ENCODE measurements around the gene ZBTB7A. TPM values are rescaled to one million over a fixed set of nuclear protein-coding genes. Genes with fewer than 3 reads are reported as not detected.

ZBTB7A gene
- total RNA-seq, 1 experiment from 2014 or later, result 27.9 TPM

DNA sequence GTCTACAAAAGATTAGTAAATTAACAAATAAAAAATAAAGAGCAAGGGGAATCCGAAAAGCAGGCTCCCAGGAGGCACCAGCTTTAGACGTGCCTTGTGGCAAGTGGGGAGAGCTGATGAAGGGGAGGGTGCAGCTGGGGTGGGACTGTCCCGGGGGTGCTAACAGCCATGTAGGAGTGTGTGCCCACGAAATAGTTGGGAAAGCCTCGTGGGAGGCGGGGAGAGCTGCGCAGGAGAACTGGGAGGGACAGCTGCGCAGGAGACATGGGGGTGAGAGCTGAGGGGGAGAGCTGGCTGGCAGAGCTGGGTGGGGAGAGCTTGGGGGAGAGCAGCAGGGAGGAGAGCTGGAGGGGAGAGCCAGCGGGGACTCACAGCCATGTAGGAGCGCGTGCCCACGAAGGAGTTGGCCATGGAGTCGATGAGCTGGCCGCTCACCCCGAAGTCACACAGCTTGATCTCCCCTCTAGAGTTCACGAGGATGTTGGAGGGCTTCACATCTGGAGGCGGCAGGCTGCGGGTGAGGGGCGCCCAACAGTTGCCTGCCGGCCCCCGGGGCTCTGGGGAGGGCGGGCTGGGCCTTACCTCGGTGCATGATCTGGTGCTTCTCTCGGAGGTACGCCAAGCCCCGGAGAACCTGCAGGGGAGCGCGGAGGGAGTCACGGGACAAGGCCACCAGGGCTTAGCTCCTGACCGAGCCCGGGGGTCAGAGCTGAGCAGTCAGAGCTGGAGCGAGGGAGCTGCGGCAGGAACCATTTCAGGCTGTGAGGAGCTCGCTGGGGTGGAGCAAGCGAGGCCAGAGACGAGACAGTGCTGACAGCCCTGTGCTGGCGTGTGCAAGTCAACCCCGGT, 34.2 kb upstream of the ZBTB7A start:
- no peaks in the 10 kb centered on the region for H3K9me3 Mint-ChIP-seq
- TF ChIP-seq HMGA2 (CRISPR knock-in tag; IDR thresholded peaks at IDR 0.05) (no peak), TCF7 (CRISPR knock-in tag; IDR thresholded peaks at IDR 0.05; ENCODE audit: low read depth) (no peak), ZNF671 (CRISPR knock-in tag; IDR thresholded peaks at IDR 0.05) (no peak), GABPB1 (CRISPR knock-in tag; IDR thresholded peaks at IDR 0.05) (no peak), SMAD4 (CRISPR knock-in tag; IDR thresholded peaks at IDR 0.05) (no peak), ZNF317 (CRISPR knock-in tag; IDR thresholded peaks at IDR 0.05; ENCODE audit: borderline replicate concordance, low read depth) (no peak), SOX15 (CRISPR knock-in tag; IDR thresholded peaks at IDR 0.05) (no peak), FOXK1 (CRISPR knock-in tag; IDR thresholded peaks at IDR 0.05) (no peak), FOXP1 (CRISPR knock-in tag; IDR thresholded peaks at IDR 0.05; ENCODE audit: borderline replicate concordance) (no peak), ESRRA (CRISPR knock-in tag; IDR thresholded peaks at IDR 0.05; ENCODE audit: borderline replicate concordance) (no peak), IRF2 (CRISPR knock-in tag; IDR thresholded peaks at IDR 0.05; ENCODE audit: borderline replicate concordance, low read depth) (no peak), JUN (CRISPR knock-in tag; IDR thresholded peaks at IDR 0.05) (no peak), ATF1 (CRISPR knock-in tag; IDR thresholded peaks at IDR 0.05) (no peak)
- TF ChIP-seq, protein P1, sequence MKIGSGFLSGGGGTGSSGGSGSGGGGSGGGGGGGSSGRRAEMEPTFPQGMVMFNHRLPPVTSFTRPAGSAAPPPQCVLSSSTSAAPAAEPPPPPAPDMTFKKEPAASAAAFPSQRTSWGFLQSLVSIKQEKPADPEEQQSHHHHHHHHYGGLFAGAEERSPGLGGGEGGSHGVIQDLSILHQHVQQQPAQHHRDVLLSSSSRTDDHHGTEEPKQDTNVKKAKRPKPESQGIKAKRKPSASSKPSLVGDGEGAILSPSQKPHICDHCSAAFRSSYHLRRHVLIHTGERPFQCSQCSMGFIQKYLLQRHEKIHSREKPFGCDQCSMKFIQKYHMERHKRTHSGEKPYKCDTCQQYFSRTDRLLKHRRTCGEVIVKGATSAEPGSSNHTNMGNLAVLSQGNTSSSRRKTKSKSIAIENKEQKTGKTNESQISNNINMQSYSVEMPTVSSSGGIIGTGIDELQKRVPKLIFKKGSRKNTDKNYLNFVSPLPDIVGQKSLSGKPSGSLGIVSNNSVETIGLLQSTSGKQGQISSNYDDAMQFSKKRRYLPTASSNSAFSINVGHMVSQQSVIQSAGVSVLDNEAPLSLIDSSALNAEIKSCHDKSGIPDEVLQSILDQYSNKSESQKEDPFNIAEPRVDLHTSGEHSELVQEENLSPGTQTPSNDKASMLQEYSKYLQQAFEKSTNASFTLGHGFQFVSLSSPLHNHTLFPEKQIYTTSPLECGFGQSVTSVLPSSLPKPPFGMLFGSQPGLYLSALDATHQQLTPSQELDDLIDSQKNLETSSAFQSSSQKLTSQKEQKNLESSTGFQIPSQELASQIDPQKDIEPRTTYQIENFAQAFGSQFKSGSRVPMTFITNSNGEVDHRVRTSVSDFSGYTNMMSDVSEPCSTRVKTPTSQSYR (CRISPR knock-in tag; IDR thresholded peaks at IDR 0.05), result no peak
- TF ChIP-seq, protein P2, sequence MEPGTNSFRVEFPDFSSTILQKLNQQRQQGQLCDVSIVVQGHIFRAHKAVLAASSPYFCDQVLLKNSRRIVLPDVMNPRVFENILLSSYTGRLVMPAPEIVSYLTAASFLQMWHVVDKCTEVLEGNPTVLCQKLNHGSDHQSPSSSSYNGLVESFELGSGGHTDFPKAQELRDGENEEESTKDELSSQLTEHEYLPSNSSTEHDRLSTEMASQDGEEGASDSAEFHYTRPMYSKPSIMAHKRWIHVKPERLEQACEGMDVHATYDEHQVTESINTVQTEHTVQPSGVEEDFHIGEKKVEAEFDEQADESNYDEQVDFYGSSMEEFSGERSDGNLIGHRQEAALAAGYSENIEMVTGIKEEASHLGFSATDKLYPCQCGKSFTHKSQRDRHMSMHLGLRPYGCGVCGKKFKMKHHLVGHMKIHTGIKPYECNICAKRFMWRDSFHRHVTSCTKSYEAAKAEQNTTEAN (CRISPR knock-in tag; IDR thresholded peaks at IDR 0.05), result no peak
- TF ChIP-seq, protein P3, sequence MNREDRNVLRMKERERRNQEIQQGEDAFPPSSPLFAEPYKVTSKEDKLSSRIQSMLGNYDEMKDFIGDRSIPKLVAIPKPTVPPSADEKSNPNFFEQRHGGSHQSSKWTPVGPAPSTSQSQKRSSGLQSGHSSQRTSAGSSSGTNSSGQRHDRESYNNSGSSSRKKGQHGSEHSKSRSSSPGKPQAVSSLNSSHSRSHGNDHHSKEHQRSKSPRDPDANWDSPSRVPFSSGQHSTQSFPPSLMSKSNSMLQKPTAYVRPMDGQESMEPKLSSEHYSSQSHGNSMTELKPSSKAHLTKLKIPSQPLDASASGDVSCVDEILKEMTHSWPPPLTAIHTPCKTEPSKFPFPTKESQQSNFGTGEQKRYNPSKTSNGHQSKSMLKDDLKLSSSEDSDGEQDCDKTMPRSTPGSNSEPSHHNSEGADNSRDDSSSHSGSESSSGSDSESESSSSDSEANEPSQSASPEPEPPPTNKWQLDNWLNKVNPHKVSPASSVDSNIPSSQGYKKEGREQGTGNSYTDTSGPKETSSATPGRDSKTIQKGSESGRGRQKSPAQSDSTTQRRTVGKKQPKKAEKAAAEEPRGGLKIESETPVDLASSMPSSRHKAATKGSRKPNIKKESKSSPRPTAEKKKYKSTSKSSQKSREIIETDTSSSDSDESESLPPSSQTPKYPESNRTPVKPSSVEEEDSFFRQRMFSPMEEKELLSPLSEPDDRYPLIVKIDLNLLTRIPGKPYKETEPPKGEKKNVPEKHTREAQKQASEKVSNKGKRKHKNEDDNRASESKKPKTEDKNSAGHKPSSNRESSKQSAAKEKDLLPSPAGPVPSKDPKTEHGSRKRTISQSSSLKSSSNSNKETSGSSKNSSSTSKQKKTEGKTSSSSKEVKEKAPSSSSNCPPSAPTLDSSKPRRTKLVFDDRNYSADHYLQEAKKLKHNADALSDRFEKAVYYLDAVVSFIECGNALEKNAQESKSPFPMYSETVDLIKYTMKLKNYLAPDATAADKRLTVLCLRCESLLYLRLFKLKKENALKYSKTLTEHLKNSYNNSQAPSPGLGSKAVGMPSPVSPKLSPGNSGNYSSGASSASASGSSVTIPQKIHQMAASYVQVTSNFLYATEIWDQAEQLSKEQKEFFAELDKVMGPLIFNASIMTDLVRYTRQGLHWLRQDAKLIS (CRISPR knock-in tag; IDR thresholded peaks at IDR 0.05; ENCODE audit: borderline replicate concordance), result no peak
- TF ChIP-seq, protein P4, sequence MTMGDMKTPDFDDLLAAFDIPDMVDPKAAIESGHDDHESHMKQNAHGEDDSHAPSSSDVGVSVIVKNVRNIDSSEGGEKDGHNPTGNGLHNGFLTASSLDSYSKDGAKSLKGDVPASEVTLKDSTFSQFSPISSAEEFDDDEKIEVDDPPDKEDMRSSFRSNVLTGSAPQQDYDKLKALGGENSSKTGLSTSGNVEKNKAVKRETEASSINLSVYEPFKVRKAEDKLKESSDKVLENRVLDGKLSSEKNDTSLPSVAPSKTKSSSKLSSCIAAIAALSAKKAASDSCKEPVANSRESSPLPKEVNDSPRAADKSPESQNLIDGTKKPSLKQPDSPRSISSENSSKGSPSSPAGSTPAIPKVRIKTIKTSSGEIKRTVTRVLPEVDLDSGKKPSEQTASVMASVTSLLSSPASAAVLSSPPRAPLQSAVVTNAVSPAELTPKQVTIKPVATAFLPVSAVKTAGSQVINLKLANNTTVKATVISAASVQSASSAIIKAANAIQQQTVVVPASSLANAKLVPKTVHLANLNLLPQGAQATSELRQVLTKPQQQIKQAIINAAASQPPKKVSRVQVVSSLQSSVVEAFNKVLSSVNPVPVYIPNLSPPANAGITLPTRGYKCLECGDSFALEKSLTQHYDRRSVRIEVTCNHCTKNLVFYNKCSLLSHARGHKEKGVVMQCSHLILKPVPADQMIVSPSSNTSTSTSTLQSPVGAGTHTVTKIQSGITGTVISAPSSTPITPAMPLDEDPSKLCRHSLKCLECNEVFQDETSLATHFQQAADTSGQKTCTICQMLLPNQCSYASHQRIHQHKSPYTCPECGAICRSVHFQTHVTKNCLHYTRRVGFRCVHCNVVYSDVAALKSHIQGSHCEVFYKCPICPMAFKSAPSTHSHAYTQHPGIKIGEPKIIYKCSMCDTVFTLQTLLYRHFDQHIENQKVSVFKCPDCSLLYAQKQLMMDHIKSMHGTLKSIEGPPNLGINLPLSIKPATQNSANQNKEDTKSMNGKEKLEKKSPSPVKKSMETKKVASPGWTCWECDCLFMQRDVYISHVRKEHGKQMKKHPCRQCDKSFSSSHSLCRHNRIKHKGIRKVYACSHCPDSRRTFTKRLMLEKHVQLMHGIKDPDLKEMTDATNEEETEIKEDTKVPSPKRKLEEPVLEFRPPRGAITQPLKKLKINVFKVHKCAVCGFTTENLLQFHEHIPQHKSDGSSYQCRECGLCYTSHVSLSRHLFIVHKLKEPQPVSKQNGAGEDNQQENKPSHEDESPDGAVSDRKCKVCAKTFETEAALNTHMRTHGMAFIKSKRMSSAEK (CRISPR knock-in tag; IDR thresholded peaks at IDR 0.05; ENCODE audit: borderline replicate concordance), result no peak
- TF ChIP-seq, protein P5, sequence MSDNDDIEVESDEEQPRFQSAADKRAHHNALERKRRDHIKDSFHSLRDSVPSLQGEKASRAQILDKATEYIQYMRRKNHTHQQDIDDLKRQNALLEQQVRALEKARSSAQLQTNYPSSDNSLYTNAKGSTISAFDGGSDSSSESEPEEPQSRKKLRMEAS (CRISPR knock-in tag; IDR thresholded peaks at IDR 0.05), result no peak
- peaks cover 42% of the 10 kb centered on the region for H3K36me3 Mint-ChIP-seq
- no peaks in the 10 kb centered on the region for H3K4me1 Mint-ChIP-seq
- ChIA-PET CTCF (interaction anchor here (2.7 kb wide), 1 partner anchor 39 kb away, joined by 10 read pairs; no protein-coding TSS in a partner anchor), POLR2A (interaction anchor here (0.6 kb wide), 2 partner anchors 12 to 34 kb away, joined by 3 to 6 read pairs; no protein-coding TSS in a partner anchor)
- DNase-seq (ENCODE audit: low spot score), result no peak
- no peak overlapping the region for H3K27ac Mint-ChIP-seq
- ATAC-seq, result no peak
- no peak overlapping the region for H3K4me3 Mint-ChIP-seq
- H3K27me3 Mint-ChIP-seq (ENCODE audit: low read depth), result no peaks in the 10 kb centered on the region
